T47D (cell line): ENCODE measurements around the gene LDLRAD4.
"Not testable (repeated sequence)": the region's sequence is repeated elsewhere in the genome, so short reads cannot be mapped to it uniquely, and the experiment has no call there.

Experiments
- DNase-seq, 2 experiments: peaks; one replicate each; pipeline versions ENCODE4 v3.0.0 to v3.0.0-alpha.2; 2011 to 2012; ENCODE audit warnings: low read depth in 1 of 2, low spot score in 1 of 2
- JUND ChIP-seq: IDR thresholded peaks from 2 replicates; pipeline ENCODE4 v1.6.1; 2012; ENCODE audit warnings: low read depth
- in situ Hi-C: cut with HindIII; loops from 2 replicates; pipeline ENCODE4 v1.10.0; 2016; ENCODE audit warnings: low sequenced_read_pairs, low pct_unique_long_range_greater_than_20kb

LDLRAD4 gene

DNA sequence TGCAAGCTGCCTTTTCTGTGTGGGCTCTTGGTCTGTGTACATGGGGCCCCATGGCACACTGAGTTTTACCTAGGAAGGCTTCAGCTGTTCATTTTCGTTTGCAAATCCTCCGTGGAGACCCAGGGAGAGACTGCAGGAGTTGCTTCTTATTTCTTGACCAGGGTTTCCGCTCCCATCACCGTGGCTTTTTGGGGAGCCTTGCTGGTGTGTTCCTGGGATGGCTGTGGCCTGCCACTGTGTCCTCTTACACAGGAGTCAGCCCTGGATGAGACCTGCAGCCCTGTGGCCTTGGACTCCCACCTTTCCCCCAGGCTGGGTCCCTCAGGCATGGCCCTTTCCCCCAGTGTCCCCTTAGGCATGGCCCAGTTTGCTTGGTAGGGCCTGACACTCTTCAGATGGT, 370.8 kb downstream of the LDLRAD4 start:
- DNase-seq = no peak
- in situ Hi-C loops = no loop called here
- no peak for TF ChIP-seq JUND

DNA sequence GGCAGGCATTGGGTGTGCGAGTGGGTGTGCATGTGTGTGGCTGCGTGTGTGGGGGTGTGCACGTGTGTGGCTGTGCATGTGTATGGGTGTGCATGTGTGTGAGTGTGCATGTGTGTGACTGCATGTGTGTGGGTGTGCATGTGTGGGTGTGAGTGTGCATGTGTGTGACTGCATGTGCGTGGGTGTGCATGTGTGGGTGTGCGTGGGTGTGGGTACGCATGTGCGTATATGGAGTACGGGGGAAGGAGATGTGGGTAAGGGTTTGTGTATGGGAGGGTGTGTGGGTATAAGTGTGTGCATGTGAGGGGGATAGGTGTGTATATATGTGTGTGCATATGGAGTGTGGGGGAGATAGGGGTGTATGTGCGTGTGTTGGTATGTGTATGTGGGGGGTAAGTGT, 371.4 kb downstream of the LDLRAD4 start:
- in situ Hi-C loops = no loop called here
- TF ChIP-seq JUND = no peak

DNA sequence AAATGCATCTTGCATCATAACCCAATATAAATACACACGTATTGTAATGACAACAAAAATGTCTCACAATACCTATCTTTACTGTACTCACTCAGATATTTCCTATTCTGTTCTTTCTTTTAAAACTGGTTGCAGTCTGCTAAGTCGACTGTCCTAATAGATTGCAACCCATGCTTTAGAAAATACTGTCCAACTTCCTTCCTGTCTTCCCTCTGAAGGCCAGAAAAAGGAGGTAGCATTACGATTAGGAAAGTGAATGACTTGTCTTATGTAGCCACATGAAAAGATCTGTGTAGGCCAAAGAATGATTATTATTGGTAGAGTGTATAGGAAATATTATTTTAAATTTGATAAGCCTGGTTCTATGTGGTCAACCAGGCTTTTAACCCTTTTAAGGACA, 373.7 kb downstream of the LDLRAD4 start:
- TF ChIP-seq JUND = no peak
- in situ Hi-C loops = no loop called here
- DNase-seq = no peak

More for the DNA sequence above, 371.4 kb downstream of the LDLRAD4 start:
- no peak for DNase-seq

DNA sequence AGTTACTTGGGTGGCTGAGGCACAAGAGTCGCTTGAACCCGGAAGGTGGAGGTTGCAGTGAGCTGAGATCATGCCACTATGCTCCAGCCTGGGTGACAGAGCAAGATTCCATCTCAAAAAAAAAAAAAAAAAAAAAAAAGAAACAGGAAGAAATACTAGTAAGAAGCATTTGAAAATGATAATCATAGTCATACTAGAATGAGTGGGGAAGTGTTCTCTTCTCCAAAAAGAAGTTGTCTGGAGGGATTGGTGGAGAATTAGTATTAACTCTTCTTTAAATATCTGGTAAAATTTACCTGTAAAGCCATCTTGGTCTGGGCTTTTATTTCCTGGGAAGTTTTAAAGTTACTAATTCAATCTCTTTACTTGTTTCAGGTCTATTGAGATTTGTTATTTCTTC, 376.0 kb downstream of the LDLRAD4 start:
- no peak for DNase-seq
- in situ Hi-C loops = no loop called here
- TF ChIP-seq JUND = no peak

- no peak for DNase-seq
- no peak for TF ChIP-seq JUND
- in situ Hi-C loops = no loop called here
Measured at GRCh38 chr18:13597068-13597467, 378.5 kb downstream of the LDLRAD4 start.

DNA sequence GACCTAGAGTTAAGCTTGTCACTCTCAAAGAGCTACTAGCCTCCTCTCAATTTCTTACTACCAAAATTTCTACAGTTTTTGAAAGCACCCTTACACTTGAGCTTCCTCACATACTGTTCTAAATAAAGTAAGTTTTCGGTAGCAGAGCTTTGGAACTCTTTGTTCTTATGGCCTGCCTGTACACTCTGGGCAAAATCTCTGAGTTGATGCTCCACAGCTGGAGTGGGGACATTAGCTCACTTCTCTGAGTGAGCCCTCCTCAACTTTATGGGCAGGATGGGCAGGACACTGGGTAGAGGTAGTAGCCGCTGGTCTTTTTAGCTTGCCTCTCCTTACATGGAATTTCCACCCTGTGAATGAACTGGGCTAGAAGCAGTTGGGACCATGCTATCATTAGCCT, 380.0 kb downstream of the LDLRAD4 start:
- in situ Hi-C loops = no loop called here
- no peak for DNase-seq
- TF ChIP-seq JUND = no peak

DNA sequence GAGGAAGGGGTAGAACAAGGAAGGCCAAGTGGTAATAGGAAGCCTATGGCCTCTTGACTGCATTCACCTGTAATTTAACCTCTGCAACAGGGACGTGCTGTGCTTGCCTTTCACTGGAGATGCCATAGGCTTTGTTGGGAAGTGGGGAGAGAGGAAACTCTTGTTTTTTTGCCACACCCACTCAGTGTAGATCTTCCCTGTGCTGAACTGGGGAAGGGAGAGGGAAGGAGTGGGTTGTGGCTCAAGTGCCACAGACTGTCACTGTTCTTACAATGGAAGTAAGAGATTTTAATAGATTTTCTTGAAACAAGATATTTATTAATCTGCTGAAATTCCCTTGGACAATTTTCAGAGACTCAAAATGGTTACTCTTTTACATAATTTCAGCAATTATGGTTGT, 380.5 kb downstream of the LDLRAD4 start:
- in situ Hi-C loops = no loop called here
- DNase-seq = no peak
- TF ChIP-seq JUND = no peak

GRCh38 chr18:13603304-13604019, 384.9 kb downstream of the LDLRAD4 start:
- no peak for DNase-seq
- in situ Hi-C loops = no loop called here
- TF ChIP-seq JUND = no peak

DNA sequence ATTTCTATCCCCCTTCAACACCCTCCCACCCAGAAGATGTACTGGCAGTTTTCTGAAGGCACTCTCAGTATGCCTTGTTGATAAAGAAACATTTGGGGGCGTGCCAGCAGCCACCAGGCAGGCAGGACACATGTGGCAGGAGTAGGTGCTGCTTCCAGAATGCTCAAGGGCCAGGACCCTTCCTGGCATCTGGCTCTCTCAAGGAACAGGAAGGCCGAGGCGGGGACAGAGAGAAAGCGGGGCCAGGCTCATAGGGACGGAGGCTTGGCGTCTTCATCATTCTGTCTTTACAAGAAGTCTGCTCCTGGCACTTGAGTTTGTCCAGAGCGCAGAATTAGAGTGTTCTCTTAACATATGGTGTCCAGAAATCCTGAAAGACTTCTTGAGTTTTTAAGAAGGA, 386.2 kb downstream of the LDLRAD4 start:
- no peak for TF ChIP-seq JUND
- in situ Hi-C loops = no loop called here
- no peak for DNase-seq

- DNase-seq = no peak
- TF ChIP-seq JUND = no peak
- in situ Hi-C loops = no loop called here
Measured at GRCh38 chr18:13605477-13605876, 386.9 kb downstream of the LDLRAD4 start.

- no peak for DNase-seq
- TF ChIP-seq JUND = no peak
- in situ Hi-C loops = no loop called here
Measured at GRCh38 chr18:13605901-13606300, 387.3 kb downstream of the LDLRAD4 start.

- DNase-seq = no peak
- in situ Hi-C loops = no loop called here
- no peak for TF ChIP-seq JUND
Measured at GRCh38 chr18:13606604-13607254, 388.2 kb downstream of the LDLRAD4 start.

GRCh38 chr18:13608024-13608562, 389.5 kb downstream of the LDLRAD4 start:
- in situ Hi-C loops, DNase-seq: not testable (repeated sequence)
